Activated T-helper 17 cell treated with anti-CD3 and anti-CD28 coated beads, Interleukin-2, amount 50 U/mL, for 72 hours (primary cell): Measurements from ENCODE around the gene GJA3. TPM values are rescaled to one million over a fixed set of nuclear protein-coding genes. Genes with fewer than 3 reads are reported as not detected.
A peak's percentile ranks its signal among the peaks of the same experiment; 100 is the strongest.

Source experiments
- ATAC-seq: fragments of 150-1000 bp; cut with Tn5 transposase; replicated peaks from 2 replicates; pipeline ENCODE4 v1.10.0; 2021; ENCODE audit warnings: mild to moderate bottlenecking, moderate library complexity
- H3K27ac Mint-ChIP-seq: one replicate; pipeline ENCODE4 v1.8.0; 2022; ENCODE audit warnings: mixed read lengths
- H3K27me3 Mint-ChIP-seq: one replicate; pipeline ENCODE4 v1.8.0; 2022; ENCODE audit warnings: mixed read lengths
- H3K36me3 Mint-ChIP-seq: one replicate; pipeline ENCODE4 v1.8.0; 2022; ENCODE audit warnings: low read depth, mild to moderate bottlenecking, mixed read lengths
- H3K4me1 Mint-ChIP-seq: one replicate; pipeline ENCODE4 v1.8.0; 2022; ENCODE audit warnings: mixed read lengths
- H3K4me3 Mint-ChIP-seq: one replicate; pipeline ENCODE4 v1.8.0; 2022; ENCODE audit warnings: mild to moderate bottlenecking, mixed read lengths
- H3K9me3 Mint-ChIP-seq: one replicate; pipeline ENCODE4 v1.8.0; 2022; ENCODE audit warnings: mixed read lengths
- total RNA-seq, 2 donors: library from RNA; stranded (reverse); gene quantifications; one replicate each; pipeline ENCODE4 v1.2.3, GENCODE V29; 2022

The GJA3 gene
- total RNA-seq, 2 donors from 2014 or later: 0.50 to 0.91 TPM

DNA sequence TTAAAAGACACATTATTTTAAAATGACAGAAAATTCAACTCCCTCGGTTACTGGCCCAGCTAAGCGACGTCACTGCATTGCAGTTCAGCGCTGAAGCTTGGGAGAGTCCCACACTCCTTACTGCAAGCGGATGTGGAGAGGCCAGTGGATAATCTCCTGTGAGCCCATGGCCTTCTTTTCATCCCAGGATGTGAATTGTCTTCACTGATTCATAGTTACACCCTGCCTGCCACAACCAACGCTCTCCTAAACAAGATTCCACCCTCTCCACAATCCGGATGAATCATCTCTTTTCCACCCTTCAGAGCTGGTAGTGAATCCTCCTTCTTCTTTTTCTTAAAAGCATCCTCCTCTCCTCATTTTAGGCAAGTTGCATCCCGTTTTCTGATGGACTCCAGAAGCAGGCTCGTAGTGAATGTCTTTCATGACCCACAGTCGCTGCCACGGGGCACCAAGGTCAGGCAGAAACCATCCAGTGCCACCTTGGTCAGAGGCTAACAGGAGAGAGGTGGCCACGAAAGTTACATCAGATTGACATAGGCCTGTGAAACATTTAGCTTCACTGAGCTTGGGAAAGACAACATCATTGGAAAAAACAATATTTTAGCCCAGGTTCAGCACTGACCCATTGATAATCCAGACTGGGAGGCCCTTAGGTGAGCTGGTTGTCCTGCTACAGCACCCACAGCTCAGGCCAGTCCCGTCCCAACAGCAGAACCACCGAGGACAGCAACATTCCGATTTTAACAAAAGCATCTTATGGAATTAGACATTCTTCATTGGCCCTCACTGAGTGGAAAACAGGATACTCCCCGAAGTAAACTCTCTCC is 29.8 kb upstream of the GJA3 start:
- ATAC-seq: no peak
- H3K36me3 Mint-ChIP-seq: peaks cover 4% of the 10 kb centered on the region
- no peaks in the 10 kb centered on the region for H3K9me3 Mint-ChIP-seq
- H3K27ac Mint-ChIP-seq: no peak overlapping the region
- peaks cover 13% of the 10 kb centered on the region for H3K4me1 Mint-ChIP-seq
- peaks cover 20% of the 10 kb centered on the region for H3K27me3 Mint-ChIP-seq
- H3K4me3 Mint-ChIP-seq: peak overlapping the region; percentile 64

DNA sequence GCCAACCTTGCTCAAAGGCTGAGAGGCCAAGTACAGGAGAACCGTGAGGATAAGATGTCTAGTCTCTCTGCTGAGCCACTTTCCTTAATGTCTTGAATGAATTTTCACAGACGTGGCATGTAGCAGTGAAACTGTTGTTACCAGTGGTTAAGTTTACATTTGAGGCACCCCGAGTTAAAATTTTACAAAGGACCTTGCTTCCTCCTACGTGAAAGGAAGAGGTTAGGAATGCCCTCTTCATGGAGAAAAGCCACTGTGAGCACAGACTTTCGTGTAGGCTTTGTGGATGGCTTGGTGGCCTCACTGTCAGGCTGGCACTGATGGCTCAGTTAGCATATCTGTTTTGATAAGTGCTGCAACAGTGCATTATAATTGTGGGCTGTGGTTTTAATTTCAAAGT is 29.2 kb upstream of the GJA3 start:
- H3K9me3 Mint-ChIP-seq: no peaks in the 10 kb centered on the region
- peaks cover 4% of the 10 kb centered on the region for H3K36me3 Mint-ChIP-seq
- H3K27ac Mint-ChIP-seq: no peak overlapping the region
- H3K27me3 Mint-ChIP-seq: peaks cover 14% of the 10 kb centered on the region
- no peak for ATAC-seq
- H3K4me3 Mint-ChIP-seq: no peak overlapping the region
- H3K4me1 Mint-ChIP-seq: peaks cover 13% of the 10 kb centered on the region

DNA sequence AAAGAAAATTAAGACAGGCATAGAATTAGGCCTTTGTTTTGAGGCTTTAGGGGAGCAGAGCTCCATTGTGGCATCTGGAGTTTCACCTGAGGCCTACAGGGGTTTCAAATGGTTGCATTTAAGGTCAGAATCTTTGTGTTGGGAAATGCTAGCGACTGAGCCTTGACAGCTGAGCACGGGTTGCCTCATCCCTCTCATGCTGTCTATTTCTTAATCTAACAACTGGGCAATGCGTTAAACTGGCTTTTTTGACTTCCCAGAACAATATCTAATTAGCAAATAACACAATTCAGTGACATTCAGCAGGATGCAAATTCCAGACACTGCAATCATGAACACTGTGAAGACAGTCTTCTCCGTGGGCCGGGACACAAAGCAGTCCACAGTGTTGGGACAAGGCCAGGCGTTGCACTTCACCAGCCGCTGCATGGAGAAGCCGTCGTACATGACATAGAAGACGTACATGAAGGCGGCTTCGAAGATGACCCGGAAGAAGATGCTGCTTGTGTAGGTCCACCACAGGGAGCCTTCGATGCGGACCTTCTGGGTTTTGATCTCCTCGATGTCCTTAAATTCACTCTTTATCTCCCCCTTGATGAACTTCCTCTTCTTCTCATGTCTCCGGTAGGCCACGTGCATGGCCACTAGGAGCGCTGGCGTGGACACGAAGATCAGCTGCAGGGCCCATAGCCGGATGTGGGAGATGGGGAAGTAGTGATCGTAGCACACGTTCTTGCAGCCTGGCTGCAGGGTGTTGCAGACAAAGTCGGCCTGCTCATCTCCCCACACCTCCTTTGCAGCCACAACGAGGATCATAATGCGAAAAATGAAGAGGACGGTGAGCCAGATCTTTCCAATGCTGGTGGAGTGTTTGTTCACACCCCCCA is 28.1 kb upstream of the GJA3 start:
- Mint-ChIP-seq H3K27ac (no peak overlapping the region), H3K27me3 (peaks cover 3% of the 10 kb centered on the region), H3K36me3 (no peaks in the 10 kb centered on the region)

DNA sequence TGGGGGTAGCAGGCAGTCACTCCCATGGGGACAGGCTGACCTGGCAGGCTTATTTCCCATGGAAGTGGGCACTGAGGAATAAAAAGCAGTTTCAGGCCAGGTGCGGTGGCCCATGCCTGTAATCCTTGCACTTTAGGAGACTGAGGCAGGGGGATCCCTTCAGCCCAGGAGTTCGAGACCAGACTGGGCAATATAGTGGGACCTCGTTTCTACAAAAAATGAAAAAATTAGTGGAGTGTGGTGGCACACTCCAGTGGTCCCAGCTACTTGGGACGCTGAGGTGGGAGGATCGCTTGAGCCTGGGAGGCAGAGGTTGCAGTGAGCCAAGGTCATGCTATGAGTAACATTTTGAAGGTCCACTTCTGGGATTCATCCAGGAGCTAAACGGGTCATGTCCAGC is 25.9 kb upstream of the GJA3 start:
- H3K9me3 Mint-ChIP-seq: no peaks in the 10 kb centered on the region
- H3K27ac Mint-ChIP-seq: no peak overlapping the region
- no peak for ATAC-seq
- no peaks in the 10 kb centered on the region for H3K4me1 Mint-ChIP-seq
- H3K4me3 Mint-ChIP-seq: no peak overlapping the region
- H3K27me3 Mint-ChIP-seq: no peaks in the 10 kb centered on the region
- no peaks in the 10 kb centered on the region for H3K36me3 Mint-ChIP-seq

More for the DNA sequence above, 28.1 kb upstream of the GJA3 start:
- no peak for ATAC-seq
- Mint-ChIP-seq H3K4me3 (no peak overlapping the region), H3K4me1 (peaks cover 3% of the 10 kb centered on the region), H3K9me3 (no peaks in the 10 kb centered on the region)

DNA sequence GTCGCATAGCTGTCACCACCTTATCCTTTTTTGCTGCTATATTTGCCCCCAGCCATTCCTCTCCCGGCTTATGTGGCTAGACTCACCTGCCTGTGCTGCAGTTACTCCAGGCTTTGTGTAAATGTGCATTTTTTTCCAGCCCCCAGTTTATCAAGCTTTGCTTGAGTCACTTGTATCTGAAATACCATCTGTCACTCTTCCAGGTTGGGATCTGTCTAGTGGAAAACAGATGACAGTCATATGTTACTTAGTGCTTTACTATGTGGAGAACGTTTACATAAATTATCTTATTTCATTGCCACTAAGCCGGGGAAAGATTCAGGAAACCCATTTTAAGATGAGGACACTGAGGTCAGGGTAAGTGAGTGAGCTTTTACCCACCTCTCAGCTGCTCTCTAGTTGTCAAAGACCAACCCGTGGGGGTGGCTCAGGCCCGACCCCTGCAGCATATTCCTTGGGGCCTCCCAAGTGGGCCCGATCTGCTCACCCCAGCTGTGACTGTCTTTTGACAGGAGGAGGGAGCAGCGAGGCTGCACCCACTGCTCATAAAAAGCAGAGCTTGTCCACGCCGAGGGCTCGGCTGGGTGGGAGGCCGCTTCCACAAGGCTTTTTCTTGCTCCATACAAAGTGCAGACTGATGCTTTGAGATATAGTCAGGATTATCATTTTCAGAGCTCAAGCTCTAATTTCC is 24.7 kb upstream of the GJA3 start:
- Mint-ChIP-seq H3K4me1 (no peaks in the 10 kb centered on the region), H3K9me3 (no peaks in the 10 kb centered on the region), H3K27me3 (peaks cover 10% of the 10 kb centered on the region), H3K27ac (no peak overlapping the region), H3K36me3 (no peaks in the 10 kb centered on the region), H3K4me3 (no peak overlapping the region)
- no peak for ATAC-seq

DNA sequence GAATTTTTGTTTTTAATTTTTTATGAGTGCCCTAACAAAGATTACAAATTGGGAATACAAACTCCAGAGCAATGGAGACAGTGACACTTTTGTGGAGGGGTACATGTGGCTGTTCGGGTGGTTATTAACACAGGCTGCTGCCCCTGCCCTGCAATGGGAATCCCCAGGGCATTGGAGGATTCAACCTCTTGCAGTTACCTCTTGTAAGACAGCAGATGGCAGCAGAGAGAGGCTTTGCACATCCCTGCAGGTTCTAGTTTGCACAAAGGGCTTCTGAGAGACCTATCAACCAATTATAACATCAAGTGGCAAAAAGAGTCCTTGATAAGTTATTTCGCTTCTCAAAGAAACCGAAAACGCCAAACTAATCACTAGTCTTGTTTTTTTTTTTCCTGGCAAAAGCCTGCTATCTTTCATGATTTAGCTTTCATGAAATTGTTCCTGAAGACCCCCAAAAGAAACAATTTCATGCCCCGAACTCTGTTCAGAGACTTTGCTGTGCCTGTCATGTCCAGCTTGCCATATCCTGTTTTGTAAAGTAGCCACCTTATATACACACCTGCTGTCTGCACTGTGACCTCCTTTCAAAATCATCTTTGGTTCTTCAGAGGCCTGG is 21.5 kb upstream of the GJA3 start:
- ATAC-seq: peak; percentile 88
- H3K36me3 Mint-ChIP-seq: no peaks in the 10 kb centered on the region
- no peaks in the 10 kb centered on the region for H3K9me3 Mint-ChIP-seq
- peaks cover 35% of the 10 kb centered on the region for H3K27me3 Mint-ChIP-seq
- no peak overlapping the region for H3K27ac Mint-ChIP-seq
- H3K4me1 Mint-ChIP-seq: peaks cover 4% of the 10 kb centered on the region
- H3K4me3 Mint-ChIP-seq: no peak overlapping the region

DNA sequence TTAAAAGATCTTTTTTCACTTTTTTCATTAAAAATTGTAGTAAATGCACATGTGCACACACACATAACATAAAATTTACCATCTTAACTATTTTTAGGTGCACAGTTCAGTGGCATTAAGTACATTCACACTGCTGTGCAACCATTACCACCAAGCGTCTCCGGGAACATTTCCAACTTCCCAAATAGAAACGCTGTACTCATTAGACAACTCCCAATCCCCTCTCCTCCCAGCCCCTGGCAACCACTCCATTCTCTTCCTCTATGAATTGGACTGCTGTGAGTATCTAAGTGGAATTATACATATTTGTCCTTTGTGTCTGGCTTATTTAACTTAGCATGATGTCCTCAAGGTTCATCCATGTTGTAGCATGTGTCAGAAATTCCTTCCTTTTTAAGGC is 20.3 kb upstream of the GJA3 start:
- H3K4me3 Mint-ChIP-seq: no peak overlapping the region
- peaks cover 43% of the 10 kb centered on the region for H3K27me3 Mint-ChIP-seq
- H3K27ac Mint-ChIP-seq: no peak overlapping the region
- no peak for ATAC-seq
- peaks cover 4% of the 10 kb centered on the region for H3K4me1 Mint-ChIP-seq
- H3K36me3 Mint-ChIP-seq: no peaks in the 10 kb centered on the region
- no peaks in the 10 kb centered on the region for H3K9me3 Mint-ChIP-seq

DNA sequence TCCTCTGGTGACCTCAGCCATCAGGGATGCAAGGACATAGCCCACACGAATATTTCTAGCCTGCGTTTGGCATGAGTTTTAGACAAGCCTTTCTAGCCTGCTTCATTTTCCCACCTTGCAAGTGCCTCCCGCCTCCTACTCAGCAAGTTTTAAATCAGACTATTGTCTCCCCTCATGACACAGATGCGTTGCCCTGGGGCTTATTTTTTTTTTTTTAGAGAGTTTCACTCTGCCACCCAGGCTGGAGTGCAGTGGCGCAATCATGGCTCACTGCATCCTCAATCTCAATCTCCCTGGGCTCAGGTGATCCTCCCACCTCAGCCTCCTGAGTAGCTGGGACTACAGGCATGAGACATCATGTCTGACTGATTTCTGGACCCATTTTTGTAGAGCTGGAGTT is 17.3 kb upstream of the GJA3 start:
- no peak overlapping the region for H3K4me3 Mint-ChIP-seq
- no peak for ATAC-seq
- H3K27ac Mint-ChIP-seq: no peak overlapping the region
- H3K4me1 Mint-ChIP-seq: peaks cover 23% of the 10 kb centered on the region
- no peaks in the 10 kb centered on the region for H3K36me3 Mint-ChIP-seq
- H3K9me3 Mint-ChIP-seq: no peaks in the 10 kb centered on the region
- H3K27me3 Mint-ChIP-seq: peaks cover 54% of the 10 kb centered on the region

DNA sequence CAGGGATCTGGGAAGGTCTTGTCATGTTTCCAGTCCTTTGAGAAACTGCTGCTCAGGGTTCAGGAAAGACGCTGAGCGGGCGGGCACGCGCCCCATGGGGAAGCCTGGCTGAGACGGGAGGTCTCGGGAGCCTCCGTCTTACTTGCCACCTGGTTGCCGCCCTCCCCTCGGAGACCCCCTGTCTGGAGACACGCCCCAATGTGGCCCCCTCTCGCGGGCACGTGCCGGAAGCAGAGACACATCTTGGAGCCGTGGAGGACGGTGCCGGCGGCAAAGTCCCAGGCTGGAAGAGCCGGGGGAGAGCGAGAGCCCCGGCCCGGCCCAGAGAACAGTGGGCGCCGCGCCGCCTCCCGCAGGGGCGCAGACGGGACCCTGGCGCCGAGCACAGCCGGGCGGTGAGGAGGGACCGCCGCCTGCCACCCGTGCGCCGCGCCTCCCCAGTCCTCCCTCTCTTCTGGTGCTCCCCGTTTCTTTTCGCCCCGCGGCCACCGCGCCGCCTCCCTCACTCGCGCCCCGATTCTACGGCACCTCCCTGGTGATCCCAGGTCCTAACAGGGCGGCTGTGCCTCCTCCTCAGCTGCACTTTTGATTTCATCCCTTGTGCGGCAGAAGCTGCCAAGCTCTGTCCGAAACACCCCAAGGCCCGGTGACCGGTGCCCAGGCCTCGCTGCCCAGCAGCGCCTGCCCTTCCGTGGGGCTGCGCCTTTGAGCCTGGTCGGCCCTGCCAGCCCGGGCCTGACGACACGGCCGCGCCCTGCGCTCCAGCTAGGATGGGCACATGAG is 16.4 kb upstream of the GJA3 start:
- Mint-ChIP-seq H3K9me3 (no peaks in the 10 kb centered on the region), H3K4me3 (no peak overlapping the region), H3K36me3 (no peaks in the 10 kb centered on the region), H3K27me3 (peaks cover 59% of the 10 kb centered on the region), H3K27ac (no peak overlapping the region), H3K4me1 (peaks cover 25% of the 10 kb centered on the region)
- no peak for ATAC-seq

DNA sequence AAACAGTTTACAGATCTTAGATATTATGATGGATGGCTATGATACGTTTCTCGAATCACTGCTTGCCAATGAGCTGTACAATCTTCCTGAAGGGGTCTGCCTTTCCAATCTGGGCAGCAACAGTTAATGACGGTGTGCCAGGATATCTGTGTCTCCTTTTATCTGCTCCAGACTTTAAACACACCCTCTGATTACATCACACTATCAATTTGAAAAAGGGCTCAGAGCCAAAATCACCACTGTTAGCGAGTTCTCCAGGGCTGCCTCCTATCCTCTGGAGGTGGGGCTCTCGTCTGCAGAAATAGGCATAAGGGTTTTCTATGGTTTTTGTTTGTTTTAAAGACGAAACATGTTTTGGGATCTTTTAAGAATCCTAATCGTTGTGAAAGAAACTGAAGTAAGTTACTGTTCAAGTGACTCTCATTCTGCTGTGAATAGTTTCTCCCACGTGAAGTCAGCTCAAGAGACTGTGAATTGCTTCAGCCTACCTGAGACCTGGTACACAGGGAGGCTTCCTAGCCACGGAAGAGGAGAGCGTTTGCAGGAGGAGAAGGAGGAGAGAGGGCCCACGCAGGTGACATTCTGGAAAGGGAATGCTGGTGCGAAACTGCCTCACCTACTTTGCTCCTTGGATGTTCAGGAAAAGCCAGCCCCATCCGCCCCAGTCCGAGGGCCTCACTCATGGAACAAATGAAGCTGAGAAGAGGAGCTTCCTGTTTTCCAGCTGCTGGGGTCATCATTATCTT is 15.2 kb upstream of the GJA3 start:
- H3K36me3 Mint-ChIP-seq: no peaks in the 10 kb centered on the region
- no peaks in the 10 kb centered on the region for H3K9me3 Mint-ChIP-seq
- H3K4me1 Mint-ChIP-seq: peaks cover 25% of the 10 kb centered on the region
- H3K27me3 Mint-ChIP-seq: peaks cover 64% of the 10 kb centered on the region
- no peak for ATAC-seq
- no peak overlapping the region for H3K27ac Mint-ChIP-seq
- no peak overlapping the region for H3K4me3 Mint-ChIP-seq

DNA sequence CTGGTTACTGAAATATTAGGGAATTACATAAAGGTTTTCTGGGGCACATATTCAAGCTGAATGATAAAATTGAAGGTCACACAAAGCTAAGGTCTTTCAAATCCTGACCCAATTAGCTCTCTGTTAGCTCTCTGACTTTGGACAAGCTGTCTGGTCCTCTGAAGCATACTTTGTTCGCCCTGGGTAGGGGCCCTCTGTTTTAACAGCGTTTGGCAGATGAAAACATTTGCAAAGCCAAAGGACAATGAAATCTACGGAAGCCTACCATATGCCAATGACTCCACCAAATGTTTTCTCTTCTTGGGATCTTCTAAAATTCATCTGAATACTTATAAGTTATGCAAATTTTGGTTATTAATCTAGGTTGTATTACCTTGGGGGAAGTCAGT is 14.5 kb upstream of the GJA3 start:
- H3K27ac Mint-ChIP-seq: no peak overlapping the region
- ATAC-seq: no peak
- H3K27me3 Mint-ChIP-seq: peaks cover 62% of the 10 kb centered on the region
- no peaks in the 10 kb centered on the region for H3K9me3 Mint-ChIP-seq
- H3K4me3 Mint-ChIP-seq: peak overlapping the region; percentile 58
- H3K4me1 Mint-ChIP-seq: peaks cover 25% of the 10 kb centered on the region
- no peaks in the 10 kb centered on the region for H3K36me3 Mint-ChIP-seq

DNA sequence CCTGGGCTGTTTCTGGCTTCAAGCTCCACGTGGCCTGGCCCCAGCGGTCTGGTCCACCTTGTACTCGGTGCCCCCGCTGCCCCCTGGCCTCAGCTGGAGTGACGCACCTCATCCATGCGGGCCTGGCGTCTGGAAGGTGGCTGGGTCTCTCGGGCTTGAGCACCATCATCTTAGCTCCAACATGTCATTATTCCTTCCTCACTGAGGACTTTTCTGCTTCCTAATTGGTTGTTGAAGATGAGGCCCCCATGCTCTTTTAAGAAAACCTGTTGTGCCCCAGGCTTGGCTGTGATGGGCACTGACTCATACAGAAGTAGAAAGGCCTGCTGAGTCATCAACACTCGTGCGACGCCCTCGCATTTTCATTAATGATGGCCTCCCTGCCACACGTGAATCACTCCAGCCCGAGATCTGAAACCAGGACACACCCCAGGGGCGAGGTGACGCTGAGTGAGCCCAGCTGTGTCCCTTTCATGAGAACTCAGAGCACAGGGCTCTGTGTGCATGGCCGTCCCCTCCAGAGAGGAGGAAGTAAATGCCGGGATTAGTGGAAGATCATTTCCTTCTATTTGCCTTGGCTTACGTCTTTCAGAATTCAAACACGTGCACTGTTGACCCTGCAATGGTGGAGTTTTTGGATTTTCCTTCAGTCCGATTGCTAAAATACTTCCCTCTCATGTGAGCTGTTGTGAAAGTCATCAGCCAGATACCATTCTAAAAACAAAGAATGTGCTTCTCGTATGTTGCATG is 14.0 kb upstream of the GJA3 start:
- H3K4me1 Mint-ChIP-seq: peaks cover 25% of the 10 kb centered on the region
- peaks cover 64% of the 10 kb centered on the region for H3K27me3 Mint-ChIP-seq
- peak; percentile 94 for ATAC-seq
- no peaks in the 10 kb centered on the region for H3K36me3 Mint-ChIP-seq
- peak overlapping the region; percentile 58 for H3K4me3 Mint-ChIP-seq
- H3K9me3 Mint-ChIP-seq: no peaks in the 10 kb centered on the region
- H3K27ac Mint-ChIP-seq: no peak overlapping the region
